SK-N-SH (cell line): ENCODE data around the gene TSPAN8. TPM values are rescaled to one million over a fixed set of nuclear protein-coding genes. Genes with fewer than 3 reads are reported as not detected.

Source experiments
- CTCF ChIA-PET: fragments of 300-600, 350-600 bp; formaldehyde crosslinking; extraction: SDS; loops from one replicate; lab custom pipeline; 2021; lab: Yijun Ruan, JAX
- POLR2A ChIA-PET: fragments of 350-600 bp; sonication (Branson Sonifier 250); formaldehyde crosslinking; extraction: SDS; loops from one replicate; lab custom pipeline; 2020; ENCODE audit warnings: antibody characterized with exemption, inconsistent platforms; lab: Yijun Ruan, JAX
- DNase-seq: peaks from one replicate; pipeline ENCODE4 v3.0.0; 2012
- H2AFZ ChIP-seq: fragments of 200-600 bp; sonication (generic); 2 replicates; pipeline ENCODE4 v1.8.1; 2016; ENCODE audit warnings: antibody characterized with exemption, mild to moderate bottlenecking, low read depth
- H3F3A ChIP-seq: fragments of 200-600 bp; sonication (generic); replicated peaks from 2 replicates; pipeline ENCODE3; 2016; ENCODE audit warnings: antibody characterized with exemption, mild to moderate bottlenecking; ENCODE audit not compliant: insufficient read depth
- H3K27ac ChIP-seq, 2 experiments: fragments of 200-500 bp in 1 of 2; fragments of 200-600 bp in 1 of 2; sonication (Bioruptor generic) in 1 of 2; sonication (generic), shearing (Covaris generic) in 1 of 2; 2 replicates each; pipeline versions ENCODE4 v1.5.1 to v1.6.1; 2014 to 2016; ENCODE audit warnings: low read depth in 2 of 2, inconsistent platforms in 1 of 2, low read length in 1 of 2, mild to moderate bottlenecking in 1 of 2, mixed read lengths in 1 of 2
- H3K27me3 ChIP-seq: fragments of 200-600 bp; sonication (generic), shearing (Covaris generic); 2 replicates; pipeline ENCODE4 v1.6.1; 2016; ENCODE audit warnings: mixed run types; ENCODE audit not compliant: insufficient read depth
- H3K36me3 ChIP-seq, 2 experiments: fragments of 200-500 bp in 1 of 2; fragments of 200-600 bp in 1 of 2; sonication (Bioruptor generic) in 1 of 2; sonication (generic) in 1 of 2; replicated peaks in 1 of 2; 2 replicates each; pipeline versions ENCODE3 to v1.5.1; 2014 to 2016; ENCODE audit warnings: low read length in 1 of 2, mild to moderate bottlenecking in 1 of 2; ENCODE audit not compliant: insufficient read depth in 2 of 2, control insufficient read depth in 1 of 2
- H3K4me1 ChIP-seq, 2 experiments: fragments of 200-500 bp in 1 of 2; fragments of 200-600 bp in 1 of 2; sonication (Bioruptor generic) in 1 of 2; sonication (generic), shearing (Covaris generic) in 1 of 2; 2 replicates each; pipeline versions ENCODE4 v1.5.1 to v1.6.1; 2014 to 2016; ENCODE audit warnings: low read depth in 1 of 2, low read length in 1 of 2, mixed run types in 1 of 2; ENCODE audit not compliant: insufficient read depth in 2 of 2, control insufficient read depth in 1 of 2
- H3K4me2 ChIP-seq: fragments of 200-600 bp; sonication (generic), shearing (Covaris generic); 2 replicates; pipeline ENCODE4 v1.6.1; 2017; ENCODE audit warnings: mixed run types
- H3K4me3 ChIP-seq, 2 experiments: fragments of 200-500 bp in 1 of 2; fragments of 200-600 bp in 1 of 2; sonication (Bioruptor generic) in 1 of 2; sonication (generic), shearing (Covaris generic) in 1 of 2; 2 replicates each; pipeline versions ENCODE4 v1.5.1 to v1.8.1; 2014 to 2016; ENCODE audit warnings: low read depth in 2 of 2, inconsistent platforms in 1 of 2, low read length in 1 of 2, mild to moderate bottlenecking in 1 of 2, mixed read lengths in 1 of 2, moderate library complexity in 1 of 2
- H3K79me2 ChIP-seq: fragments of 200-600 bp; sonication (generic); 2 replicates; pipeline ENCODE4 v1.8.1; 2017; ENCODE audit warnings: mild to moderate bottlenecking; ENCODE audit not compliant: insufficient read depth
- H3K9ac ChIP-seq: fragments of 200-600 bp; sonication (generic); 2 replicates; pipeline ENCODE4 v1.6.1; 2017; ENCODE audit warnings: mixed run types
- H3K9me2 ChIP-seq: fragments of 200-600 bp; sonication (generic); 2 replicates; pipeline ENCODE4 v1.6.1; 2017; ENCODE audit warnings: mixed run types
- H3K9me3 ChIP-seq: fragments of 200-600 bp; sonication (generic); 2 replicates; pipeline ENCODE4 v1.6.1; 2017; ENCODE audit warnings: mixed run types, mild to moderate bottlenecking, moderate library complexity
- H4K20me1 ChIP-seq: fragments of 200-600 bp; sonication (generic); 2 replicates; pipeline ENCODE4 v1.6.1; 2017; ENCODE audit warnings: mild to moderate bottlenecking, mixed run types; ENCODE audit not compliant: insufficient read depth
- ELF1 ChIP-seq: IDR thresholded peaks from 2 replicates; pipeline ENCODE4 v1.4.0; 2012
- FOXJ3 ChIP-seq: sonication (generic); formaldehyde crosslinking; IDR thresholded peaks from 2 replicates; pipeline ENCODE4 v1.5.1; 2020; ENCODE audit warnings: mild to moderate bottlenecking, missing genetic modification reagents
- GATA2 ChIP-seq: sonication (generic); formaldehyde crosslinking; IDR thresholded peaks from 2 replicates; pipeline ENCODE4 v1.5.0; 2020; ENCODE audit warnings: mild to moderate bottlenecking, missing genetic modification reagents
- MAX ChIP-seq: IDR thresholded peaks from 2 replicates; pipeline ENCODE4 v1.4.0; 2012; ENCODE audit warnings: low read depth
- POLR2AphosphoS5 ChIP-seq: IDR thresholded peaks from 2 replicates; pipeline ENCODE4 v1.6.1; 2012; ENCODE audit warnings: low read depth, low read length
- RFX5 ChIP-seq: IDR thresholded peaks from 2 replicates; pipeline ENCODE4 v1.6.1; 2012; ENCODE audit warnings: mild to moderate bottlenecking, improper control_type of control experiment, low read length
- USF1 ChIP-seq: IDR thresholded peaks from 2 replicates; pipeline ENCODE4 v1.4.0; 2012; ENCODE audit warnings: low read depth, borderline replicate concordance
- WGBS: methylation state at CpG from one replicate; pipeline ENCODE4 v1.1.6; 2017; ENCODE audit warnings: low lambda C conversion rate; 5-methylcytosine and 5-hydroxymethylcytosine counted together
- polyA plus RNA-seq, 3 experiments: library from polyadenylated mRNA; depleted of rRNA; stranded (reverse); fragments of >200 nt; gene quantifications; 2 replicates each; pipeline ENCODE4 v1.2.3, GENCODE V29; 2012
- TF ChIP-seq, protein P1 (sequence below): IDR thresholded peaks from 2 replicates; pipeline ENCODE4; 2012

Gene TSPAN8
- polyA plus RNA-seq, 1 of the 3 experiments (the other 2 are of a cell fraction), result 0.31 TPM

GRCh38 chr12:71085575-71085974 lies 72.2 kb downstream of the TSPAN8 start:
- no peak for DNase-seq
- H4K20me1 ChIP-seq, result no peaks in the 10 kb centered on the region
- H3K9me2 ChIP-seq, result no peaks in the 10 kb centered on the region
- H3K4me1 ChIP-seq, result no peaks in the 10 kb centered on the region
- H3K4me2 ChIP-seq, result no peak overlapping the region
- no peaks in the 10 kb centered on the region for H3K36me3 ChIP-seq
- no peak overlapping the region for H3K9ac ChIP-seq
- TF ChIP-seq, protein P1, sequence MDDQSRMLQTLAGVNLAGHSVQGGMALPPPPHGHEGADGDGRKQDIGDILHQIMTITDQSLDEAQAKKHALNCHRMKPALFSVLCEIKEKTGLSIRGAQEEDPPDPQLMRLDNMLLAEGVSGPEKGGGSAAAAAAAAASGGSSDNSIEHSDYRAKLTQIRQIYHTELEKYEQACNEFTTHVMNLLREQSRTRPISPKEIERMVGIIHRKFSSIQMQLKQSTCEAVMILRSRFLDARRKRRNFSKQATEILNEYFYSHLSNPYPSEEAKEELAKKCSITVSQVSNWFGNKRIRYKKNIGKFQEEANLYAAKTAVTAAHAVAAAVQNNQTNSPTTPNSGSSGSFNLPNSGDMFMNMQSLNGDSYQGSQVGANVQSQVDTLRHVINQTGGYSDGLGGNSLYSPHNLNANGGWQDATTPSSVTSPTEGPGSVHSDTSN, result no peak
- TF ChIP-seq GATA2 (CRISPR knock-in tag), result no peak
- no peaks in the 10 kb centered on the region for H3K9me3 ChIP-seq
- H3K27ac ChIP-seq, result no peak overlapping the region
- POLR2A ChIA-PET, result no interaction called here
- CTCF ChIA-PET, result no interaction called here
- H3K79me2 ChIP-seq, result no peaks in the 10 kb centered on the region
- no peak overlapping the region for H3K4me3 ChIP-seq
- no peaks in the 10 kb centered on the region for H3F3A ChIP-seq
- no peaks in the 10 kb centered on the region for H3K27me3 ChIP-seq
- H2AFZ ChIP-seq, result no peak overlapping the region
- 40% methylated on average over 1 of the region's 1 CpG for WGBS

DNA sequence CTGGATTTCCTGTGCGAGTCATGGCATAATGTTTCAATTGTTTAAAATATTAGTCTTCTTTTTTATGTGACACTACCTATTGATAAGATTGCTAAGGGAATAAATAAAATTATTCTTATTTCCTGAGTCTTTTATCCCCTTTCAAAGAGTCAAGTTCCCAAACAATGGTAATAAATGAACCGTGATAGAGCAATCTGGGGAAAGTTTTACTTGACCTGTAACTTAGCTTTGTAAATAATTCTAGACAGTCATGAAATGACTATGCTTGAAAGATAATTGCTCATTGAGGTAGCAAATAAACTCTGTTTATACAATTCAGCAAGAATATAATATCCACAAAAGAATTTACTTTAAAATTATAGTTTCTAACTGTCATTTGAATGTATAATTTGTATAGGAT lies 82.1 kb downstream of the TSPAN8 start:
- Histone ChIP-seq H3K4me3 (no peak overlapping the region), H3K27ac (no peak overlapping the region), H3K79me2 (no peaks in the 10 kb centered on the region), H3K36me3 (no peaks in the 10 kb centered on the region), H3K27me3 (no peaks in the 10 kb centered on the region), H2AFZ (no peak overlapping the region), H3K9me2 (no peaks in the 10 kb centered on the region), H3K4me2 (no peak overlapping the region), H3K9ac (no peak overlapping the region)
- CTCF ChIA-PET, result no interaction called here
- DNase-seq, result no peak
- 66% methylated on average over 2 of the region's 2 CpGs for WGBS
- POLR2A ChIA-PET, result no interaction called here
- TF ChIP-seq FOXJ3 (CRISPR knock-in tag), result no peak
- no peak for TF ChIP-seq POLR2AphosphoS5
- TF ChIP-seq RFX5, result no peak
- TF ChIP-seq USF1, result no peak
- TF ChIP-seq MAX, result no peak
- TF ChIP-seq ELF1, result no peak
- TF ChIP-seq, all 33 proteins: peak for 0
- no peaks in the 10 kb centered on the region for H4K20me1 ChIP-seq
- H3F3A ChIP-seq, result no peaks in the 10 kb centered on the region
- peaks cover 0 to 7% of the 10 kb centered on the region in 2 experiments; a peak in 1 of 4 replicates for H3K4me1 ChIP-seq
- H3K9me3 ChIP-seq, result no peaks in the 10 kb centered on the region

Other genes starting within 250 kb of the TSPAN8 start
- gene PTPRR, start 237.3 kb downstream of the TSPAN8 start, polyA plus RNA-seq (2012; rRNA removed), result 1.4 and 5.5 TPM in 2 replicates